ENCODE results near the gene NEURL3. TPM values are rescaled to one million over a fixed set of nuclear protein-coding genes. Genes with fewer than 3 reads are reported as not detected.

Gene NEURL3
- total RNA-seq, 2 donors from 2014 or later = 40.7 to 71.2 TPM

DNA sequence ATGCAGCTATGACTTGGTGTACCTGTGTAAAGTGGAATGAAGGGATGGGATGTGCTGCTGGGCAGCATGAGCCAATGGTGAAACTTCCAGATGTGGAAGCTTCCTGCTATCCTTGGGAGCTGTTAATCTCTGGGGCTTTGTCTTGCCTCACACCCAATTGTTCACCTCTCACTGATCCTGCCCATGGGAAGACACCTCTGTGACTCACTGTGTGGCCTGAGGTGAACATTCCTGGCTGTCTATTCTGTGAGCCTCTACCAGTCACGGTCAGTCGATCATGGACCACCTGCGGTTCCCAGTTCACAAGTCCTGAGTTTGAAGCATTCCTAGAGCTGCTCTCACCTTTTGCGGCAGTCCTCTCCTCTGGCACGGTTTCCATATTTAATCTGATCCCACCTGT lies 12.1 kb downstream of the NEURL3 start:
- Histone ChIP-seq H3K4me1 (no peaks in the 10 kb centered on the region), H3K27ac (no peak overlapping the region), H3K9me3 (no peaks in the 10 kb centered on the region), H3K4me3 (no peak overlapping the region), H3K27me3 (no peaks in the 10 kb centered on the region), H3K36me3 (replicated peaks in 1 of 2; ENCODE audit: insufficient read depth in 1 of 2, low read depth in 2 of 2) (no peaks in the 10 kb centered on the region)
- 73 to 76% methylated on average over 5 of the region's 5 CpGs for WGBS, 2 donors
- intact Hi-C loops (cut with DNase I) = no loop called here
- no peak for TF ChIP-seq POLR2A (IDR thresholded peaks at IDR 0.05)
- TF ChIP-seq, protein P1, sequence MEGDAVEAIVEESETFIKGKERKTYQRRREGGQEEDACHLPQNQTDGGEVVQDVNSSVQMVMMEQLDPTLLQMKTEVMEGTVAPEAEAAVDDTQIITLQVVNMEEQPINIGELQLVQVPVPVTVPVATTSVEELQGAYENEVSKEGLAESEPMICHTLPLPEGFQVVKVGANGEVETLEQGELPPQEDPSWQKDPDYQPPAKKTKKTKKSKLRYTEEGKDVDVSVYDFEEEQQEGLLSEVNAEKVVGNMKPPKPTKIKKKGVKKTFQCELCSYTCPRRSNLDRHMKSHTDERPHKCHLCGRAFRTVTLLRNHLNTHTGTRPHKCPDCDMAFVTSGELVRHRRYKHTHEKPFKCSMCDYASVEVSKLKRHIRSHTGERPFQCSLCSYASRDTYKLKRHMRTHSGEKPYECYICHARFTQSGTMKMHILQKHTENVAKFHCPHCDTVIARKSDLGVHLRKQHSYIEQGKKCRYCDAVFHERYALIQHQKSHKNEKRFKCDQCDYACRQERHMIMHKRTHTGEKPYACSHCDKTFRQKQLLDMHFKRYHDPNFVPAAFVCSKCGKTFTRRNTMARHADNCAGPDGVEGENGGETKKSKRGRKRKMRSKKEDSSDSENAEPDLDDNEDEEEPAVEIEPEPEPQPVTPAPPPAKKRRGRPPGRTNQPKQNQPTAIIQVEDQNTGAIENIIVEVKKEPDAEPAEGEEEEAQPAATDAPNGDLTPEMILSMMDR (IDR thresholded peaks at IDR 0.05) = no peak
- no peak for ATAC-seq
- DNase-seq = no peak

DNA sequence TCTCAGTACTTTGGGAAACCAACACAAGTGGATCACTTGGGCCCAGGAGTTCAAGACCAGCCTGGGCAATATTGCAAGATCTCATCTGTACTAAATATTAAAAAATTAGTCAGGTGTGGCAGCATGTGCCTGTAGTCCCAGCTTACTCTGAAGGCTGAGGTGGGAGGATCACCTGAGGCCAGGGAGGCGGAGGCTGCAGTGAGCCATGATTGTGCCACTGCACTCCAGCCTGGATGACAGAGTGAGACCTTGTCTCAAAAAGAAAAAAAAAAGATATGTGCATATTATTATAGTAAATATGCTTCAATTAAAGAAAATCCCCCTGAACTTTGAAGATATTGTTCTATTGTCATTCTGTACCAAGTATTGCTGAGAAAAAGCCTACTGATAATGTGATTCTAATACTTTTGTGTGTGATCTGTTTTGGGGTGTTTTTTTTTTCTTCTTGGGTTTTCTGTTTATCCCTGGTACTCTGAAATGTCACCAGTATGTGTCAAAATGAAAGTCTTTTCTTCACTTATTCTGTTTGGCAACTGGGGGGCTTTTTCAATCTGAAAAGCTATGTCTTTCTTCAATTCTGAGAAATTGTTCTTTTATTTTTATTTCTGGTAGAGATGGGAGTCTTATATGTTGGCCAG lies 13.2 kb downstream of the NEURL3 start:
- H3K27ac ChIP-seq = no peak overlapping the region
- DNase-seq (no peak), ATAC-seq (no peak)
- no peaks in the 10 kb centered on the region for H3K27me3 ChIP-seq
- WGBS, 2 donors = 95 to 100% methylated on average over 1 of the region's 1 CpG
- no peaks in the 10 kb centered on the region for H3K4me1 ChIP-seq
- intact Hi-C loops (cut with DNase I) = no loop called here
- TF ChIP-seq, protein P1 (IDR thresholded peaks at IDR 0.05) = no peak
- TF ChIP-seq POLR2A (IDR thresholded peaks at IDR 0.05) = no peak
- no peaks in the 10 kb centered on the region for H3K9me3 ChIP-seq
- H3K4me3 ChIP-seq = no peak overlapping the region
- H3K36me3 ChIP-seq (replicated peaks in 1 of 2; ENCODE audit: insufficient read depth in 1 of 2, low read depth in 2 of 2) = no peaks in the 10 kb centered on the region

DNA sequence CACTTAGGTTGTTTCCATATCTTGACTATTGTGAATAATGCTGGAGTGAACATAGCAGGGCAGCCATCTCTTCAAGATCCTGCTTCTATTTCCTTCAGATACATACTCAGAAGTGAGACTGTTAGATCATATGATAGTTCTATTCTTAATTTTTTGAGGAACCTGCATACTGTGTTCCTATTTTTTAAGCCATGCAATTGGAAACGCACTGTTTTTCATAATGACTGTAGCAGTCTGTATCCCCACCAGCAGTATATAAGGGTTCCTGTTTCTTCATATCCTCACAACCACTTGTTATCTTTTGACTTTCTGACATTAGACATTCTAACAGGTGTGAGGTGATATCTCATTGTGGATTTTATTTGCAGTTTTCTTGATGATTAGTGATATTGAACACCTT lies 15.5 kb downstream of the NEURL3 start:
- ATAC-seq (no peak), DNase-seq (no peak)
- H3K4me1 ChIP-seq = peaks cover 19% of the 10 kb centered on the region
- H3K36me3 ChIP-seq (replicated peaks in 1 of 2; ENCODE audit: insufficient read depth in 1 of 2, low read depth in 2 of 2) = no peaks in the 10 kb centered on the region
- H3K9me3 ChIP-seq = no peaks in the 10 kb centered on the region
- intact Hi-C loops (cut with DNase I) = no loop called here
- H3K27ac ChIP-seq = peak overlapping the region in 1 of 4 donors; percentile 32
- H3K4me3 ChIP-seq = no peak overlapping the region
- 92 to 95% methylated on average over 1 of the region's 1 CpG for WGBS, 2 donors
- TF ChIP-seq, protein P1 (IDR thresholded peaks at IDR 0.05) = no peak
- H3K27me3 ChIP-seq = no peaks in the 10 kb centered on the region

DNA sequence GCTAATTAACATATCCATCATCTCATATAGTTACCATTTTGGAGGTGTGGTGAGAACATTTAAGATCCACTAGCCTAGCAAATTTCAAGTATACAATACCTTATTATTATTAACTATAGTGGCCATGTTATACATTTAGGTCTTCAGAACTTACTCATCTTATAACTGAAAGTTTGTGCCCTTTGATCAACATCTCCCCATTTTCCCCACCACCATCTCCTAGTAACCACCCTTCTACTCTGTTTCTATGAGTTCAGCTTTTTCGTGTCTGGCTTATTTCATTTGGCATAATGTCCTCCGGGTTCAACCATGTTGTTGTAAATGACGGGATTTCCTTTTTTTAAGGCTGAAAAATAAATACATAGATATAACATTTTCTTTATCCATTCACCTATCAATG lies 15.9 kb downstream of the NEURL3 start:
- Histone ChIP-seq H3K27ac (peak overlapping the region in 1 of 4 donors; percentile 32), H3K4me1 (peaks cover 19% of the 10 kb centered on the region), H3K27me3 (no peaks in the 10 kb centered on the region), H3K36me3 (replicated peaks in 1 of 2; ENCODE audit: insufficient read depth in 1 of 2, low read depth in 2 of 2) (no peaks in the 10 kb centered on the region), H3K9me3 (no peaks in the 10 kb centered on the region), H3K4me3 (no peak overlapping the region)
- intact Hi-C loops (cut with DNase I) = no loop called here
- DNase-seq (no peak), ATAC-seq (no peak)
- WGBS, 2 donors = 88 to 89% methylated on average over 3 of the region's 3 CpGs
- TF ChIP-seq, protein P1 (IDR thresholded peaks at IDR 0.05) = no peak
- no peak for TF ChIP-seq POLR2A (IDR thresholded peaks at IDR 0.05)

DNA sequence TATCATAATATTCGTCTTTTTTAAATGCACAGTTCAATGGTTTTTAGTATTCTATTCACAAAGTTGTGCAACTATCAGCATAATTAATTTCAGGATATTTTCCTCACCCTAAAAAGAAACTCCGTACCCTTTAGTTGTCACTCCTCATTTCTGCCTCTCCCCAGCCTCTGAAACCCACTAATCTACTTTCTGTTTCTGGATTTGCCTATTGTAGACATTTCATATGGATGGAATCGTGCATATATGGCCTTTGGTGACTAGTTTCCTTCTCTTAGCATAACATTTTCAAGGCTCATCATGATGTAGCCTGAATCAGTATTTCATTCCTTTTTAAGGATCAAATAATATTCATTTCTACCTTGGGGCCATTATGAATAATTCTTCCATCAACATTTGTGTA lies 18.5 kb downstream of the NEURL3 start:
- TF ChIP-seq POLR2A (IDR thresholded peaks at IDR 0.05) = no peak
- TF ChIP-seq, protein P1 (IDR thresholded peaks at IDR 0.05) = no peak
- 60 to 73% methylated on average over 3 of the region's 3 CpGs for WGBS, 2 donors
- Histone ChIP-seq H3K27ac (peak overlapping the region in 3 of 4 donors; percentile 86 to 92 (median 90)), H3K4me1 (peaks cover 19% of the 10 kb centered on the region), H3K4me3 (no peak overlapping the region), H3K27me3 (no peaks in the 10 kb centered on the region), H3K9me3 (no peaks in the 10 kb centered on the region), H3K36me3 (replicated peaks in 1 of 2; ENCODE audit: insufficient read depth in 1 of 2, low read depth in 2 of 2) (no peaks in the 10 kb centered on the region)
- DNase-seq = no peak
- ATAC-seq = no peak
- intact Hi-C loops (cut with DNase I) = no loop called here
